NT2/D1 (cell line): ENCODE measurements around the gene PARG.
"Not testable (repeated sequence)": the region's sequence is repeated elsewhere in the genome, so short reads cannot be mapped to it uniquely, and the experiment has no call there.

Experiments
- DNase-seq: peaks from one replicate; pipeline ENCODE4 v3.0.0-alpha.2; 2011; ENCODE audit warnings: low read depth, low spot score
- H3K27me3 ChIP-seq: 2 replicates; pipeline ENCODE4 v1.6.0; 2011; ENCODE audit warnings: mild to moderate bottlenecking; ENCODE audit not compliant: insufficient read length, insufficient read depth
- H3K36me3 ChIP-seq: 2 replicates; pipeline ENCODE4 v1.6.1; 2011; ENCODE audit warnings: mild to moderate bottlenecking, low read length, mixed read lengths; ENCODE audit not compliant: insufficient read depth, insufficient read length
- H3K4me1 ChIP-seq: 2 replicates; pipeline ENCODE4 v1.5.1; 2011; ENCODE audit not compliant: insufficient read depth, insufficient read length
- H3K4me3 ChIP-seq: 2 replicates; pipeline ENCODE4 v1.5.1; 2011; ENCODE audit warnings: low read depth; ENCODE audit not compliant: insufficient read length
- H3K9ac ChIP-seq: 2 replicates; pipeline ENCODE4 v1.6.0; 2011; ENCODE audit warnings: low read depth; ENCODE audit not compliant: insufficient read length
- H3K9me3 ChIP-seq: 2 replicates; pipeline ENCODE4 v1.5.1; 2011; ENCODE audit warnings: mild to moderate bottlenecking, low read length; ENCODE audit not compliant: insufficient read depth

PARG gene

DNA sequence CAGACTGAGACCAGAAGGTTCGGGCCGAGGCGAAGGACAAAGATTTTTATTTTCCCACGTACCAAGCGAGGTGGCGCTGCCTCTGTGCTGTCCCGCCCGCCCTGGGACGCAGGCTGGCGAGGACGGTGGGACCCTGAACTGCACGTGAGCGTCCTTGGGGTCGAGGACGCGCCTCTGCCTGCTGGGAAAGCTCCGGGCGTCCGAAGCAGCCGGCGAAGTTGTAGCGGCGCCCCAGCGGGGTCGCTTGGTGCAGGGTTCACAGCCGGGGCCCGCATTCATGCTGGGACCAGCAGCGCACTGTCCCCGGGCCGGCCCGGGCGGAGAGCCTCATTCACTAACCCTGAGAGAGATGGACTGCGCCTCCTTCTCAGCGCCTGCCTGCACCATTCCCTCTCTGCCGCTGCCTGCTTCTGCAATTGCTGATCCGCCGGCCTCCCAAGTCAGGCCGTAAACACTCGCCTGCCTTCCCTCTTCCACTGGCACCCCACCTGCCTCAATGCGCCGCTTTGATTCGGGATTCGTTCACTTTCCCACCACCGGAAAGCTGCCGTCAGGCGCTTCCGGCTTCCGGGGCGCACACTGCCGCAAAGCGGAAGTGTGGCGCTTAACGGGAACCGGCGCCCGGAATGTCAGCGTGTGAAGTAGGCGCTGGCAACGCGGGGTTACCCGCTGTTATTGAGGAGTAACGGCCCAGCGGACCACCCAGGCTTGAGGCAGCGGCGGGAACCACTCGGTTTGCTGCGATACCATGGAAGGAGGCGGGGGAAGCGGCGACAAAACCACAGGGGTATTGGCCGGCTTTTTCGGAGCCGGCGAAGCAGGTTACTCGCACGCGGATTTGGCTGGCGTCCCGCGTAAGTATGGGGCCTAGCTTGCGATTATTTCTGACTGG, at the start of gene PARG, which contains the start of gene TIMM23B:
PARG (minus strand) TSS at position 581 of the 892 bp plus-strand sequence; CDS start at position 279, 302 bp downstream.
TIMM23B (plus strand) TSS at position 607 of the 892 bp plus-strand sequence; CDS start at position 749, 142 bp downstream.
- peak; percentile 57 for DNase-seq

DNA sequence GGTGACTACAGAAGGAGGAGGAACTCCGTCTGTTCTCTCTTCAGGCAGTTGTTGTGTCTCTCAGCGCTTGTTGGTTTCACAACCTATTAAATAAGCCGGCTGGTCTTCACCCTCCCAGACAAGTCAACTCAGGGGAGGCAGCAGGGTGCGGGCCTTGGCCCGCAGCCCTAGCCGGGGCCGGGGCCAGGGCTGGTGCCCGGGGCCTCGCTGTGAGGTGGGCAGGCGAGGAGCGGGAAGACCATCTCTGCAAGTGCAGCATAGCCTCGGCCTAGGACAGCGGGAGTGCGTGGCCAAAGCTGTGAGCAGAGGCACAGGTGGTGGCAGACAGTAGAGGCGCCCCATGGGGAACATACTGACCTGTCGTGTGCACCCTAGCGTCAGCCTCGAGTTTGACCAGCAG, 46.5 kb upstream of the PARG start, which contains the start of gene AGAP6:
AGAP6 (plus strand) TSS at position 31 of the 400 bp plus-strand sequence; CDS start at position 341, 310 bp downstream.
- not testable (repeated sequence) for H3K36me3 ChIP-seq, H3K4me3 ChIP-seq, H3K27me3 ChIP-seq, DNase-seq, H3K4me1 ChIP-seq, H3K9me3 ChIP-seq, H3K9ac ChIP-seq

More for the DNA sequence above, at the start of gene PARG, which contains the start of gene TIMM23B:
- H3K9me3 ChIP-seq, H3K27me3 ChIP-seq, H3K4me1 ChIP-seq, H3K36me3 ChIP-seq: not testable (repeated sequence)
- peak within 1 kb of the TSS; percentile 71 for H3K4me3 ChIP-seq
- peak within 1 kb of the TSS; percentile 87 for H3K9ac ChIP-seq

DNA sequence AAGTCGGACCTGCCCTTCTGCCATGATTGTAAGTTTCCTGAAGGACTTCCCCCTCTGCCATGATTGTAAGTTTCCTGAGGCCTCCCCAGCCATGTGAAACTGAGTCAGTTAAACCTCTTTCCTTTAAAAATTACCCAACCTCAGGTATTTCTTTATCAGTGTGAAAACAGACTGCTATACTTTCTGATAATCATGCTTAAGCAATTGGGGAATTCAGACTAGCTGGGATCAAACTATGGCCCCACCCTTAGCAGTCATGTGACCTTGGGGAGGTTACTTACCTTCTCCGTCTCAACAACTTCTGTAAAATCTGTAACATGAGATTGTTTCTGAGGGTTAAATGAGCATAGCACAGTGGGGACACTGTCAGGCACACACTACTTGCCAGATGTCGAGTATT, 45.4 kb upstream of the PARG start:
- not testable (repeated sequence) for H3K4me3 ChIP-seq, H3K36me3 ChIP-seq, H3K27me3 ChIP-seq, H3K9me3 ChIP-seq, H3K9ac ChIP-seq, H3K4me1 ChIP-seq, DNase-seq

DNA sequence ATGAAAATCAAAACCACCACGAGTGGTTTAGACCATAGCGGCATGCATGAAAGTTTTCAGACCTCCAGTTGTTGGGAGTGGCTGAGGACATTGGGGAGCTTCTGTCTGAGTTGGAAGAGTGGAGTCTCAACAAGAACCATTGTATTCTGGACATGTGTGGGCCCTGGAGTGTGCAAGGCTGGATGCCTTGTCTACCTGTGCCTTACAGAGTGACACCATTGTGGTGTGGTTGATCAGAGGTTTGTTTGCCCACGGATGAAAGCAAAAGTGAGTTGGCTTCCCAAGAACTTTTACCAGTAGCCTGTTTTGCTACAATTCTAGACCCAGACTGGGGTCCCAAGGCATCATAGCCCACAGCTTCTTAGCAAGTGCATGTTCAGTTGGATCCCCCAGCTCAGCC, 35.9 kb upstream of the PARG start:
- not testable (repeated sequence) for H3K27me3 ChIP-seq, H3K4me1 ChIP-seq, H3K36me3 ChIP-seq, H3K9ac ChIP-seq, H3K4me3 ChIP-seq, DNase-seq, H3K9me3 ChIP-seq

DNA sequence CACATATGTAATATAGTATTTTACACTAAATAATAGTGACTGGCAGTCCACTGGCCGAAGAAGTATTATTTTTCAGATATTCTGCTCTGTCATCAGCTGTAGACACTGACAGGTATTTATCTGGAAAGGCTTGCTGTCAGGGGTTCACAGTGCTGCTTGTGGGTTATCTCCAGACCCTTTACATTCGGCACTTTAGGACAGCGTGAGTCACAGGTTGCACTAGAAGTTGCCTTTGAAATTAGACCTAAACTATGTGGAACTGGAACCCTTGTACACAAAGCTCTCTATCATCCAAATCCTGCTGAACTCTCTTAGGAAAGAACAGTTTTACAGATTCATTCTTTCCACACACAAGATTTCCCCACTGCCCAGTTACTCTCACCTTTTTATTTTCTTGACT, 30.3 kb upstream of the PARG start:
- not testable (repeated sequence) for H3K4me3 ChIP-seq, DNase-seq, H3K27me3 ChIP-seq, H3K36me3 ChIP-seq, H3K4me1 ChIP-seq, H3K9ac ChIP-seq, H3K9me3 ChIP-seq

DNA sequence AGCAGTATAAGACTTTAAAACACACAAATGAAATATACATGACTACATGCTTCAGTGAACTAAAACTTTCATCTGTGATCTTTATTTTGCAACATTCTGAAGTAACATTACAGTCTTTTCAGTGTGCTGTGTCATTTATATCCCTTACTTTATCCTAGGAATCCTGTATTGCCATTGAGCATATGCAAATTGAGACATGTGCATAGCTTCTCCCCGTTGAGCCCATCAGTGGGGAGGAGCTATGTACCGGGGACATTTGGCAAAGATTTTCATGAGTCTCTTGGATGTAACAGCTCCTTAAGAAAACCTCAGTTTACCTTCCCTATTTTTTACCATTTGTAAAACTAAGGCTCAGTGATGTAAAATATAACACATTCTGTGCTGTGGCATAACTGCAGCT, 29.6 kb upstream of the PARG start:
- H3K27me3 ChIP-seq, H3K4me1 ChIP-seq, H3K36me3 ChIP-seq, H3K9me3 ChIP-seq, DNase-seq, H3K9ac ChIP-seq, H3K4me3 ChIP-seq: not testable (repeated sequence)

DNA sequence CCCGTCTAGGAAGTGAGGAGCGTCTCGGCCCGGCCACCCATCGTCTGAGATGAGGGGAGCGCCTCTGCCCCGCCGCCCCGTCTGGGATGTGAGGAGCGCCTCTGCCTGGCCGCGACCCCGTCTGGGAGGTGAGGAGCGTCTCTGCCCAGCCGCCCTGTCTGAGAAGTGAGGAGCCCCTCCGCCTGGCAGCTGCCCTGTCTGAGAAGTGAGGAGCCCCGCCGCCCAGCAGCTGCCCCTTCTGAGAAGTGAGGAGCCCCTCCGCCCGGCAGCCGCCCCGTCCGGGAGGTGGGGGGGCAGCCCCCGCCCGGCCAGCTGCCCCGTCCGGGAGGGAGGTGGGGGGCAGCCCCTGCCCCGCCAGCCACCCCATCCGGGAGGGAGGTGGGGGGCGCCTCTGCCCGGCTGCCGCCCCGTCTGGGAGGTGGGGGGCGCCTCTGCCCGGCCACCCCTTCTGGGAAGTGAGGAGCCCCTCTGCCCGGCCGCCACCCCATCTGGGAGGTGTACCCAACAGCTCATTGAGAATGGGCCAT, 28.6 kb upstream of the PARG start:
- H3K4me3 ChIP-seq, DNase-seq, H3K9ac ChIP-seq, H3K9me3 ChIP-seq, H3K36me3 ChIP-seq, H3K27me3 ChIP-seq, H3K4me1 ChIP-seq: not testable (repeated sequence)

DNA sequence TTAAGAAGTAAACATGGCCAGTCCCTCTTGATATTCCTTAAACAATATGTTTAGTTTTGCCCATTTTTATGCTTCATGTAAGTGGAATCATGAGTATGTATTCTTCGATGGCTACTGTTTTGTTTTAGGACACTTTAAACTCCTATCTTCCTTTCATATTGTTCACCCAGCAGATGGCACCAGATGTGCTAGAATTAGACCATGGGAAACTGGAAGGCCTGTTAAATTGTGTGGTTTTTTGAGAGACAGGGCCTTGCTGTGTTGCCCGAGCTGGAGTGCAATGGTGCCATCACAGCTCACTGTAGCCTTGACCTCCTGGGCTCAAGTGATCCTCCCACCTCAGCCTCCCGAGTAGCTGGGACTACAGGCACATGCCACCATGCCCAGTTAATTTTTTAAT, 11.3 kb upstream of the PARG start:
- peaks cover 12% of the 10 kb centered on the region for H3K36me3 ChIP-seq
- H3K4me3 ChIP-seq, H3K9me3 ChIP-seq, H3K27me3 ChIP-seq, H3K9ac ChIP-seq, DNase-seq, H3K4me1 ChIP-seq: not testable (repeated sequence)

DNA sequence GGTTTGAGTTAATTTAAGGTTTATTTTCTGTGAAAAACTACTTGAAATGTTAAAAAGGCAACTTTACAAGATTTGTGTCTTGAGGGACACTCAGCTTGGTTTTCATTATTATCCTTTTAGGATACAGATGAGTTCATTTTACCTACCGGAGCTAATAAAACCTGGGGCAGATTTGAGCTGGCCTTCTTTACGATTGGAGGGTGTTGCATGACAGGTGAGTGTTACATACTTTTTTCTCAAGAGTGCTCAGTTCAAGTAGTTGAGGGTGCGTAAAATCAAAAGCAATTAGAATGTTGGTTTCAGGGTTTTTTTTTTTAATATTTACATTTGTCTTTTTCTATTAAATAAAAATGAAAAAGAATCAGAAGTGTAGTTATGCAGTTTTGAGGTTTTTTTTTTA, 10.2 kb upstream of the PARG start:
- not testable (repeated sequence) for DNase-seq, H3K4me3 ChIP-seq, H3K27me3 ChIP-seq, H3K9me3 ChIP-seq, H3K9ac ChIP-seq, H3K36me3 ChIP-seq, H3K4me1 ChIP-seq

DNA sequence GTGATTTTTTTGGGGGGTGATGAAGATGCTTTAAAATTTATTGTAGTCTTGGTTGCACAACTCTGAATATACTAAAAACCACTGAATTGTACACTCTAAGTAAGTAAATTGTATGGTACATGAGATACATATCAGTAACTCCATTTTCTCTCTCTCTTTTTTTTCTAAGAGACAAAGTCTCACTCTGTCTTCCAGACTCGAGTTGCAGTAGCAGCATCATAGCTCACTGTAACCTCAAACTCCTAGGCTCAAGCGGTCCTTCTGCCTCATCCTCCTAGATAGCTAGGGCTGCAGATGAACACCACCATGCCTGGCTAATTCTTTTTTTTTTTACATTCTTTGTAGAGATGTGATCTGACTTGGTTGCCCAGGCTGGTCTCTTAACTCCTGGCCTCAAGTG, 6.9 kb upstream of the PARG start:
- H3K9ac ChIP-seq, H3K4me1 ChIP-seq, DNase-seq, H3K27me3 ChIP-seq, H3K36me3 ChIP-seq, H3K4me3 ChIP-seq, H3K9me3 ChIP-seq: not testable (repeated sequence)

DNA sequence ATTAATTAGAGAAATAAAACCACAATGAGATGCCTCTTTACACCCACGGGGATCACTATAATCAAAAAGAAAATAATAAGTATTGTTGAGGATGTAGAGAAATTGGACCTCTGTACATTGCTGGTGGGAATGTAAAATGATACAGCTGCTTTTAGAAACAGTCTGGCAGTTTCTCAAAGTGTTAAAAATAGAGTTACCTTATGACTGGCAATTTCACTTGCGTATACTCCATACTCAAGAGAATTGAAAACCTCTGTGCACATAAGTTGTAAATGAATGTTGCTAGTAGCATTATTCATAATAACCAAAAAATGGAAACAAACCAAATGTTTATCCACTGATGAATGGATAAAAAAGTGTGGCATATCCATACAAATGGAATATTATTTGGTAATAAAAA, 6.3 kb upstream of the PARG start:
- H3K4me3 ChIP-seq, H3K36me3 ChIP-seq, H3K4me1 ChIP-seq, H3K9ac ChIP-seq, H3K9me3 ChIP-seq, H3K27me3 ChIP-seq, DNase-seq: not testable (repeated sequence)

DNA sequence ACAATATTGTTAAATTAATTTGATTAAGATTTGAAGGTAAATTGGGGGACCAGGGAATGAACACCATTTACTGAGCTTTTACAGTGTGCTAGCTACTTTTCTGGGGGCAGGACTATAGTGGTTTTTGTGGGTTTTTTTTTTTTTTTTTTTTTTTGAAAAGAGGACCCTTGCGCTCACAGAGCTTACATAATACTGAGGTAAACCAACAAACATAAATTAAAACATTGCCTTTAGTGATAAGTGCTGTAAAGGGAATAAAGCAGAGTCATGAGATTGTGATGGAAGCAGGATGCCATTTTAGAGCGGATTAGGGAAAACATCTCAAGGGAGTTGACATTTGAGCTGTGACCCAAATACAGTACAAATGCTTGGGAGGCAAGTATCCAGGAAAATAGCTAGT, 1.8 kb upstream of the PARG start:
- H3K9ac ChIP-seq, DNase-seq, H3K36me3 ChIP-seq, H3K9me3 ChIP-seq, H3K4me3 ChIP-seq, H3K4me1 ChIP-seq, H3K27me3 ChIP-seq: not testable (repeated sequence)
